Measurements from ENCODE around the gene IDH3A.
A peak's percentile ranks its signal among the peaks of the same experiment; 100 is the strongest.

The IDH3A gene

DNA sequence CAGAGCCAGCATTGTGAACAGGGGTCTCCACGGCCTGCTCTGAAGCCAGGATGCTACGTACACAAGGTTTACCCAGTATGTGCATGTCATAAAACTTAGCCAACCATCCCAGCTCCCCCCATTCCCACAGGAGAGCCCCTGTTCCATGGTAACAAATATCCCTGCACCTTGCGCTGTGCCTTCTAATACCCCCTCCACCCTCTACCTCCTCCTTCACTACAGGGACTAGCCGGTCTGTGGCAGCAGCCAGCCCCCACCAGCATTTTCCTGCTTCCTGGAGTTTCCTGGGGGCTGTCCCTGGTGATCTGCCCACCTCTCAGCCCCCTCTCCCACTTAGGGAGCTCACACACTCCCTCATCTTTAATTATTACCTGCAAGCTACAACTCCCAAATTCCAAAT lies 64.8 kb downstream of the IDH3A start (continued):
- no peak for TF ChIP-seq TOX (CRISPR knock-in tag; IDR thresholded peaks at IDR 0.05; ENCODE audit: borderline replicate concordance)

DNA sequence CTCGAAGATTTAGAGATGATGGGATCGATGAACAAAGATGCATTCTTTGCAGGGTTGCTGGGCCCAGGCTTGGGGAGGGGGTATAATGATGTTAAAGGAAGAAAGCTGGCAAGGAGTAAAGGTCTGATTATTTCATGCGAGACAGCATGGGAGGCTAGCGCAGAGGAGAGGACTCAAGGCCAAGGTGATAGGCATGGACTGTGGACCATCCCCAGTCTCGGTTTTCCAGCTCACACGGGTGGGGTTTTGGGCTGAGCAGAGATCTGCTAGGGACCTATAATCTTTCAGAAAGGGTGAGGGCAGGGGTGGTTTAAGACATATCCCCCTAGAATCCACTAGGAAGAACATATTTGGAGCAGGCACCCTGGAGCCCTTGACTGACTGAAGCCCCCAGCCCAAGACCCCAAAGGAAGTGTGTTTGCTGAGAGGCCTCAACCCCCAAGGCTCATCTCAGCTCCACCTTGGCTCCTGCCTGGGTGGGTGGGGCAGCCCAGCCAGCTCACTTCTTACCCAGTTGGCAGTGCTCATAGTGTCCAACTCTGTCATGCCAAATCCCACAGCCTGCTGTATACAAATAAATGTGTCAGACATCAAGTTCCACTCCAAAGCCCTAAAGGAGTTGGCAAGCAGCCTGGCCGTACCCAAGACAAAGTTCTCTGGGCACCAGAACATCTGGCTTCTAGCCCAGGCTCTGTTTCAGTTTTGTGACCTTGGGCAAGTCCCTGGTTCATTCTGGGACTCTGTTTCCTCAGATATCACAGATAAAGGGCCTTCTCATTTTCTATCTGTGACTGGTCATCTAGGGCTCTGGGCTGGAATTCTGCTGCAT lies 67.3 kb downstream of the IDH3A start:
- ATAC-seq = no peak
- no peak for TF ChIP-seq TOX (CRISPR knock-in tag; IDR thresholded peaks at IDR 0.05; ENCODE audit: borderline replicate concordance)
- no peak for TF ChIP-seq SNAI2 (CRISPR knock-in tag; IDR thresholded peaks at IDR 0.05)
- no peak for TF ChIP-seq TCF4 (CRISPR knock-in tag; IDR thresholded peaks at IDR 0.05; ENCODE audit: borderline replicate concordance)
- TF ChIP-seq ZFP3 (CRISPR knock-in tag; IDR thresholded peaks at IDR 0.05) = no peak
- no peak for TF ChIP-seq ESRRG (CRISPR knock-in tag; IDR thresholded peaks at IDR 0.05)
- no peak for TF ChIP-seq BACH2 (CRISPR knock-in tag; IDR thresholded peaks at IDR 0.05; ENCODE audit: borderline replicate concordance)

DNA sequence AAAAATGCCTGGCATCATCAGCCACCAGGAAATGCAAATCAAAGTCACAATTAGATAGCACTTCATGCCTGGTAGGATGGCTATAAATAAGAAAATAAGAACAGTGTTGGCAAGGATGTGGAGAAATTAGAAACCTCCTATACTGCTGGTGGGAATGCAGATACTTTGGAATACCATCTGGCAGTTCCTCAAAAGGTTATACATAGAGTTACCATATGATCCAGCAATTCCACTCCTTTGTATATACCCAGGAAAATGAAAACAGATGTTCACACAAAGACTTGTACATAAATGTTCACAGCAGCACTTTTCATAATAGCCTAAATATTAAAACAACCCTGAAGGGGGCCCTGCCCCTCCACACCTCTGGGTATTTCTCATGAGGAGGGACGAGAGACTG lies 71.6 kb downstream of the IDH3A start:
- ATAC-seq = no peak
- TF ChIP-seq ZFP30 (CRISPR knock-in tag; IDR thresholded peaks at IDR 0.05) (no peak), OSR1 (CRISPR knock-in tag; IDR thresholded peaks at IDR 0.05) (no peak), ZNF70 (CRISPR knock-in tag; IDR thresholded peaks at IDR 0.05) (peak; percentile 75), ZNF8 (CRISPR knock-in tag; IDR thresholded peaks at IDR 0.05) (peak; percentile 85)
- TF ChIP-seq, protein P1, sequence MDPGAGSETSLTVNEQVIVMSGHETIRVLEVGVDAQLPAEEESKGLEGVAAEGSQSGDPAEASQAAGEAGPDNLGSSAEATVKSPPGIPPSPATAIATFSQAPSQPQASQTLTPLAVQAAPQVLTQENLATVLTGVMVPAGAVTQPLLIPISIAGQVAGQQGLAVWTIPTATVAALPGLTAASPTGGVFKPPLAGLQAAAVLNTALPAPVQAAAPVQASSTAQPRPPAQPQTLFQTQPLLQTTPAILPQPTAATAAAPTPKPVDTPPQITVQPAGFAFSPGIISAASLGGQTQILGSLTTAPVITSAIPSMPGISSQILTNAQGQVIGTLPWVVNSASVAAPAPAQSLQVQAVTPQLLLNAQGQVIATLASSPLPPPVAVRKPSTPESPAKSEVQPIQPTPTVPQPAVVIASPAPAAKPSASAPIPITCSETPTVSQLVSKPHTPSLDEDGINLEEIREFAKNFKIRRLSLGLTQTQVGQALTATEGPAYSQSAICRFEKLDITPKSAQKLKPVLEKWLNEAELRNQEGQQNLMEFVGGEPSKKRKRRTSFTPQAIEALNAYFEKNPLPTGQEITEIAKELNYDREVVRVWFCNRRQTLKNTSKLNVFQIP (CRISPR knock-in tag; IDR thresholded peaks at IDR 0.05; ENCODE audit: borderline replicate concordance, low read depth) = no peak
- TF ChIP-seq, protein P2, sequence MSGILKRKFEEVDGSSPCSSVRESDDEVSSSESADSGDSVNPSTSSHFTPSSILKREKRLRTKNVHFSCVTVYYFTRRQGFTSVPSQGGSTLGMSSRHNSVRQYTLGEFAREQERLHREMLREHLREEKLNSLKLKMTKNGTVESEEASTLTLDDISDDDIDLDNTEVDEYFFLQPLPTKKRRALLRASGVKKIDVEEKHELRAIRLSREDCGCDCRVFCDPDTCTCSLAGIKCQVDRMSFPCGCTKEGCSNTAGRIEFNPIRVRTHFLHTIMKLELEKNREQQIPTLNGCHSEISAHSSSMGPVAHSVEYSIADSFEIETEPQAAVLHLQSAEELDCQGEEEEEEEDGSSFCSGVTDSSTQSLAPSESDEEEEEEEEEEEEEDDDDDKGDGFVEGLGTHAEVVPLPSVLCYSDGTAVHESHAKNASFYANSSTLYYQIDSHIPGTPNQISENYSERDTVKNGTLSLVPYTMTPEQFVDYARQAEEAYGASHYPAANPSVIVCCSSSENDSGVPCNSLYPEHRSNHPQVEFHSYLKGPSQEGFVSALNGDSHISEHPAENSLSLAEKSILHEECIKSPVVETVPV (CRISPR knock-in tag; IDR thresholded peaks at IDR 0.05) = no peak
- TF ChIP-seq, protein P3, sequence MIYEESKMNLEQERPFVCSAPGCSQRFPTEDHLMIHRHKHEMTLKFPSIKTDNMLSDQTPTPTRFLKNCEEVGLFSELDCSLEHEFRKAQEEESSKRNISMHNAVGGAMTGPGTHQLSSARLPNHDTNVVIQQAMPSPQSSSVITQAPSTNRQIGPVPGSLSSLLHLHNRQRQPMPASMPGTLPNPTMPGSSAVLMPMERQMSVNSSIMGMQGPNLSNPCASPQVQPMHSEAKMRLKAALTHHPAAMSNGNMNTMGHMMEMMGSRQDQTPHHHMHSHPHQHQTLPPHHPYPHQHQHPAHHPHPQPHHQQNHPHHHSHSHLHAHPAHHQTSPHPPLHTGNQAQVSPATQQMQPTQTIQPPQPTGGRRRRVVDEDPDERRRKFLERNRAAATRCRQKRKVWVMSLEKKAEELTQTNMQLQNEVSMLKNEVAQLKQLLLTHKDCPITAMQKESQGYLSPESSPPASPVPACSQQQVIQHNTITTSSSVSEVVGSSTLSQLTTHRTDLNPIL (CRISPR knock-in tag; IDR thresholded peaks at IDR 0.05; ENCODE audit: low read depth) = no peak

Data from SK-N-SH treated with all-trans-retinoic acid at 6 μM for 48 hours (cell line).